Motor neuron (in vitro differentiated cells): Measurements from ENCODE around the gene SCN4A. TPM values are rescaled to one million over a fixed set of nuclear protein-coding genes. Genes with fewer than 3 reads are reported as not detected.
"Not testable (repeated sequence)": the region's sequence is repeated elsewhere in the genome, so short reads cannot be mapped to it uniquely, and the experiment has no call there.

Source experiments
- ATAC-seq, 8 experiments: fragments of 200-7000 bp; cut with Tn5 transposase; replicated peaks in 6 of 8; 2 replicates each; pipeline ENCODE4 v1.8.0; 2021; ENCODE audit warnings: mild to moderate bottlenecking in 8 of 8, moderate library complexity in 8 of 8
- H3K27ac ChIP-seq, 2 donors: fragments of 250-450 bp; sonication (Bioruptor Pico); 2 replicates each; pipeline ENCODE4 v1.9.0; 2021; ENCODE audit warnings: antibody characterized with exemption in 2 of 2, mild to moderate bottlenecking in 2 of 2, moderate library complexity in 1 of 2
- H3K4me1 ChIP-seq, 2 donors: fragments of 250-450 bp; sonication (Bioruptor Pico); replicated peaks in 1 of 2; 2 replicates each; pipeline ENCODE4 v1.6.1; 2021; ENCODE audit warnings: antibody characterized with exemption in 2 of 2, mild to moderate bottlenecking in 2 of 2, moderate library complexity in 1 of 2
- H3K4me3 ChIP-seq, 5 donors: fragments of 250-450 bp; sonication (Bioruptor Pico); 2 replicates each; pipeline ENCODE4 v1.9.0; 2021; ENCODE audit warnings: antibody characterized with exemption in 5 of 5, mild to moderate bottlenecking in 5 of 5, moderate library complexity in 4 of 5
- WGBS, 10 experiments: fragments of 450-650 bp; shearing (Covaris generic); methylation state at CpG; one replicate each; pipeline ENCODE4 v1.0.0; 2022; 5-methylcytosine and 5-hydroxymethylcytosine counted together
- in situ Hi-C, 9 experiments: fragments of 400-800 bp; cut with MboI; loops; one replicate each; pipeline ENCODE4 v1.15.0; 2021; ENCODE audit warnings: low sequenced_read_pairs in 9 of 9, low pct_unique_long_range_greater_than_20kb in 2 of 9; ENCODE audit not compliant: unreplicated experiment in 9 of 9
- total RNA-seq, 8 experiments: library from RNA; unstranded; fragments of 300-600 nt; gene quantifications; 2 replicates each; pipeline versions ENCODE4 v1.2.3 to v1.2.4, GENCODE V29; 2022

SCN4A gene
- total RNA-seq = 1 to 10 TPM in 4 of 8 experiments, under 1 TPM in 4; 0.04 to 2.1 (median 1.0) TPM

DNA sequence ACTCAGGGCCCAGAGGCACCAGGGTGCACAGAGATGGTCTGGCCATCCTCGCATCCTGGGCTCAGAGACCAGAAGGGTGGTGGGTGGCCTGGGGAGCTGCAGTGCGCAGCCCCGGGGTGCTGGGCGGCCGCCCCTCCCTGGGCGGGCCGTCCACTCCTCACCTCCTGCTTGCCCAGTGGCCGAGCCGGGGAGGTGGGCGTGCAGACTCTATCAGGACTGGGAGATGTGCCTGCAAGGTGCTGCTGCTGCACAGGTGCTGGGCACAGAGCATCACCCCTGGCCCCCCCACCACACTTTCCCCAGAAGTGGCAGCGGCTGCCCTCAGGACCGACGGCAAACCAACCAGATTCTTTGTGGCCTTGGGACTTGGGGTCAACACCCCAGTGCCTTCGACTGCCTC lies at the start of gene SCN4A:
SCN4A (minus strand) TSS at position 123 of the 400 bp plus-strand sequence; CDS start at position 46, 77 bp downstream.
- in situ Hi-C loops = no loop called here
- no peak within 1 kb of the TSS for H3K27ac ChIP-seq
- 78% methylated on average over 1 of the region's 14 CpGs; no CpG with 5 or more reads in 9 of the 10 experiments for WGBS, 10 experiments
- no peak for ATAC-seq
- no peaks in the 10 kb centered on the region for H3K4me1 ChIP-seq
- no peak within 1 kb of the TSS for H3K4me3 ChIP-seq

- H3K27ac ChIP-seq = no peak within 1 kb of the TSS
- H3K4me1 ChIP-seq = no peaks in the 10 kb centered on the region
- ATAC-seq = peak in 2 of 8 experiments; percentile 63 to 77
- no peak within 1 kb of the TSS for H3K4me3 ChIP-seq
- in situ Hi-C loops = loop anchor here in 1 of 9 experiments (25.0 kb wide), 1 partner anchor 108 kb away; the partner anchor contains the start of genes CSHL1 and GH1
- WGBS, 10 experiments = 16 to 86% (median 51%) methylated on average over 2 to 13 of the region's 23 CpGs; no CpG with 5 or more reads in 1 of the 10 experiments
These were observed 47.5 kb upstream of the SCN4A start, which contains the start of gene ICAM2 for GRCh38 chr17:64020056-64020766. Gene ICAM2 (minus strand): TSS chr17:64020633. CDS start chr17:64006691, 13,942 bp downstream.

- in situ Hi-C loops = loop anchor here in 2 of 9 experiments (10.0 to 25.0 kb wide), 2 partner anchors 95 to 107 kb away; partner anchors contain the start of genes CSHL1 (in 1 of the 2) and GH1 (in 1 of the 2)
- WGBS, 10 experiments = 59 to 100% (median 81%) methylated on average over 2 to 9 of the region's 9 CpGs; no CpG with 5 or more reads in 3 of the 10 experiments
- not testable (repeated sequence) for H3K27ac ChIP-seq, H3K4me1 ChIP-seq, ATAC-seq, H3K4me3 ChIP-seq
These were observed 46.8 kb upstream of the SCN4A start for GRCh38 chr17:64019551-64019961.

GRCh38 chr17:64017381-64017980 lies 44.8 kb upstream of the SCN4A start:
- Histone ChIP-seq H3K27ac (no peak overlapping the region), H3K4me1 (no peaks in the 10 kb centered on the region), H3K4me3 (no peak overlapping the region)
- in situ Hi-C loops = loop anchor here in 2 of 9 experiments (10.0 to 25.0 kb wide), 2 partner anchors 93 to 105 kb away; partner anchors contain the start of genes CSHL1 (in 1 of the 2) and GH1 (in 1 of the 2)
- WGBS, 10 experiments = 57 to 100% (median 82%) methylated on average over 1 to 2 of the region's 2 CpGs; no CpG with 5 or more reads in 1 of the 10 experiments
- ATAC-seq = no peak

DNA sequence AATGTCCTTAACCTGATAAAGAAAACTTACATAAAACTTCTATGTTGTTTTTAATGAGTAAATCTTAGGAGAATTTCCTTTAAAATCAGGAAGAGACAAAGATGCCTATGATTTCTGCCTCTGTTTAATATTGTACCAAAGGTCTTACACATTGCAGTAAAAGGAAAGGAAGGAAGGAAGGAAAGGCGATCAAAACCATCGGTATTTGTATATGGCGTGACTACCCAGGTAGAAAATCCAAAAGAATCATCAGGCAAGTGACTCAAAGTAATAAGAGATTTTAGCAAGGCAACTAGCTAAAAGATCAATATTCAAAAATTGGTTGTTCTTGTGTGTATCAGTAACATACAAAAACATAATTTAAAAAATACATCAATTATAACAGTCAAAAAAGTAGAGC lies 44.3 kb upstream of the SCN4A start:
- H3K27ac ChIP-seq = no peak overlapping the region
- WGBS, 10 experiments = 65 to 100% (median 93%) methylated on average over 1 to 3 of the region's 3 CpGs
- H3K4me3 ChIP-seq = no peak overlapping the region
- in situ Hi-C loops = loop anchor here in 2 of 9 experiments (10.0 to 25.0 kb wide), 2 partner anchors 92 to 105 kb away; partner anchors contain the start of genes CSHL1 (in 1 of the 2) and GH1 (in 1 of the 2)
- ATAC-seq = no peak
- no peaks in the 10 kb centered on the region for H3K4me1 ChIP-seq

- peak in 1 of 8 experiments; percentile 38 for ATAC-seq
- H3K27ac ChIP-seq = no peak overlapping the region
- WGBS, 10 experiments = 0 to 100% (median 58%) methylated on average over 1 to 5 of the region's 5 CpGs; no CpG with 5 or more reads in 1 of the 10 experiments
- no peak overlapping the region for H3K4me3 ChIP-seq
- in situ Hi-C loops = loop anchor here in 2 of 9 experiments (10.0 to 25.0 kb wide), 2 partner anchors 92 to 104 kb away; partner anchors contain the start of genes CSHL1 (in 1 of the 2) and GH1 (in 1 of the 2)
- no peaks in the 10 kb centered on the region for H3K4me1 ChIP-seq
These were observed 43.6 kb upstream of the SCN4A start for GRCh38 chr17:64016231-64016784.

DNA sequence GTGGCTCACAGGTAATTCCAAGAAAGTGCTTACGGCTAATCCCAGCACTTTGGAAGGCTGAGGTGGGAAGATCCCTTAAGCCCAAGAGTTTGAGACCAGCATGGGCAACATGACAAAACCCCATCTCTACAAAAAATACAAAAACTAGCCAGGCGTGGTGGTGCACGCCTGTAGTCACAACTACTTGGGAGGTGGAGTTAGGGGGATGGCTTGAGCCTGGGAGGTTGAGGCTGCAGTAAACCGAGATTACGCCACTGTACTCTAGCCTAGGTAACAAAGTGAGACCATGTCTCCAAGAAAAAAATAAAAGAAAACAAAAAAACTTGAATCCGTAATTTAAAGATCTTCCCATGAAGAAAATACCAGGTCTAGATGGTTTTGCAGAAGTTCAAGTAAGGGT lies 42.7 kb upstream of the SCN4A start:
- 74 to 100% (median 87%) methylated on average over 2 to 6 of the region's 6 CpGs for whole genome bisulfite sequencing, 10 experiments

DNA sequence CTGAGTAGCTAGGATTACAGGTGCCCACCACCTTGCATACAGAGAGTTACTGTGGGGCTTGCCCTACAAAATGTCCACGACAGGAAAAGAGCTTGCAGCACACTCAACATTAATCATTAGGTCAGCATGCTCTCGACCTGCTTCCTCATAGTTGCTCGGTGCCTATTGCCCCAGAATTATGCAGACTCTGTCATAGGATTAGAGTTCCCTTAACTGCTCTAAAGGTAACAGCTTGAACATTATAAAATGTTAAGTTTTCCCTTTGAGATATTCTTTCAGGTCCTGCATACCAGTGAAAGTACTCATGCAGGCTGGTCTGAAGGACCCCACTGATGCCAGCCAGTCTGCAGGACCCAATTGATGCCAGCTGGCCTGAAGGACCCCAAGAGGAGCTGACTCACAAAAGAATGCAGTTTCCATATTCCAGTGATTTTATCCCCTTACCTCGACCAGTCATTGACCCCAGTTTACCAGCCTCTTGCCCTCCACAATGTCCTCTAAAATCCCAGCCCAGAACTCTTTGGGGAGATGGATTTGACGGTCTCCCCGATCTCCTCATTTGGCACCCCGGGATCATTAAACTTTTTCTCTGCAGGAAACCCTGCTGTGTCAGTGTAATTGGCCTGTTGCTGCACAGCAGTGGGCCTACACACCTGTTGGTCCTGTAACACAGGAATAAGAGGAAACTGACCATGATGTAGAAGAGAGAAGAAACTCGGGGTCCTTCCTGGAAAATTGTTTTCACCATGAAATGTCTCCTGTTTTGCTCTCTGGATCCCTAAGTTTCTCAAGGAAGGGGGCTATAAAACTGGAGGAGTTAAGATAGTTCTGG lies 37.1 kb upstream of the SCN4A start:
- H3K4me1 ChIP-seq = peaks cover 0 to 3% of the 10 kb centered on the region in 2 donors
- H3K4me3 ChIP-seq = no peak overlapping the region
- H3K27ac ChIP-seq = no peak overlapping the region
- ATAC-seq = no peak
- 0 to 100% (median 46%) methylated on average over 1 to 7 of the region's 8 CpGs; no CpG with 5 or more reads in 1 of the 10 experiments for WGBS, 10 experiments
- in situ Hi-C loops = loop anchor here in 2 of 9 experiments (10.0 to 25.0 kb wide), 2 partner anchors 85 to 97 kb away; partner anchors contain the start of genes CSHL1 (in 1 of the 2) and GH1 (in 1 of the 2)

More for the DNA sequence above, 42.7 kb upstream of the SCN4A start:
- H3K27ac ChIP-seq = no peak overlapping the region
- in situ Hi-C loops = loop anchor here in 2 of 9 experiments (10.0 to 25.0 kb wide), 2 partner anchors 91 to 103 kb away; partner anchors contain the start of genes CSHL1 (in 1 of the 2) and GH1 (in 1 of the 2)
- H3K4me3 ChIP-seq = no peak overlapping the region
- no peaks in the 10 kb centered on the region for H3K4me1 ChIP-seq
- no peak for ATAC-seq

DNA sequence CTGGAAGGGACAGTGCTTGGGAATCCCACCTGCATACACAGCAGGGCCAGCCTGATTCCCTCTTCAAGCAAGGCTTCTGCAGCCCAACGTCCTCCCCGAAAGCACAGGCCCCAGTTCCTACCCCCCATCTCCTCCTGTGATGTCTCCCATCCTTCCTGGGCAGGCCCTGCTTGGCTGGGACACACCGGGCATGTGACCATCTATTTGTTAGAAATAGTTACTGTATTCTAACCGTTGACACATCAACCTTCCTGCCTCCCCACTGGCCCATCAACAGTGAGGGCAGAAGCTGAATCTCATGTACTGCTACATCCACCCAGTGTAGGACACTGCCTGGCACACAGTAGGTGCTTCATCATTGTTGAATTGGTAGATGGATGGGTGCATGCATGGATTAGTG lies 36.1 kb upstream of the SCN4A start:
- Histone ChIP-seq H3K4me3 (no peak overlapping the region), H3K27ac (no peak overlapping the region), H3K4me1 (peaks cover 0 to 3% of the 10 kb centered on the region in 2 donors)
- ATAC-seq = no peak
- 48 to 100% (median 75%) methylated on average over 1 to 3 of the region's 4 CpGs; no CpG with 5 or more reads in 5 of the 10 experiments for WGBS, 10 experiments
- in situ Hi-C loops = loop anchor here in 1 of 9 experiments (25.0 kb wide), 1 partner anchor 97 kb away; the partner anchor contains the start of genes CSHL1 and GH1

DNA sequence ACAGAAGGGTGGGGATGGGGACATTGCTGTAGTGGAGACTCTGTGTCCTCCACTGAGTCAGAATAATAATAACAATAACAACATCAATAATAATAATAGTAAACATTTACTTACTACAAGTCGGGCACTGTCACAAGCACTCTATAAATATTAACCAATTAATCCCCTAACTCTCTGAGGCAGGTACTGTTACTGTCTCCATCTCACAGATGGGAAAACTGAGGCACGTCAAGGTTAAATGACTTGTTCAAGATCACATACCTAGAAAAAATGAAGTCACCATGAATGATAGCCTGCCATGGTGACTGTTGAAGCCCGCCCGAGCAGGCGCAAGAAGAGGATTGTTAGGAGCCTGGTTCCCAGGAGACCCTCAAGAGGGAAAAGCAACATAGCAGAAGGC lies 35.6 kb upstream of the SCN4A start:
- 51 to 100% (median 86%) methylated on average over 1 to 4 of the region's 5 CpGs; no CpG with 5 or more reads in 3 of the 10 experiments for WGBS, 10 experiments

GRCh38 chr17:64007838-64008282 lies 35.1 kb upstream of the SCN4A start:
- 40 to 60% methylated on average over 1 of the region's 5 CpGs; no CpG with 5 or more reads in 8 of the 10 experiments for whole genome bisulfite sequencing, 10 experiments
- no peak overlapping the region for H3K4me3 ChIP-seq
- no peak overlapping the region for H3K27ac ChIP-seq

More for the DNA sequence above, 35.6 kb upstream of the SCN4A start:
- Histone ChIP-seq H3K4me1 (peaks cover 0 to 3% of the 10 kb centered on the region in 2 donors), H3K27ac (no peak overlapping the region), H3K4me3 (no peak overlapping the region)
- no peak for ATAC-seq
- in situ Hi-C loops = loop anchor here in 1 of 9 experiments (25.0 kb wide), 1 partner anchor 96 kb away; the partner anchor contains the start of genes CSHL1 and GH1

More at GRCh38 chr17:64007838-64008282, 35.1 kb upstream of the SCN4A start:
- peak in 1 of 8 experiments; percentile 40 for ATAC-seq
- peaks cover 0 to 3% of the 10 kb centered on the region in 2 donors for H3K4me1 ChIP-seq
- in situ Hi-C loops = loop anchor here in 1 of 9 experiments (25.0 kb wide), 1 partner anchor 96 kb away; the partner anchor contains the start of genes CSHL1 and GH1
